CD4-positive, alpha-beta memory T cell (primary cell): ENCODE measurements around the gene PRR14L. TPM values are rescaled to one million over a fixed set of nuclear protein-coding genes. Genes with fewer than 3 reads are reported as not detected.
A peak's percentile ranks its signal among the peaks of the same experiment; 100 is the strongest.
"Not testable (repeated sequence)": the region's sequence is repeated elsewhere in the genome, so short reads cannot be mapped to it uniquely, and the experiment has no call there.

Experiments
- CTCF ChIA-PET: fragments of 350-600 bp; sonication (Branson Sonifier 250); formaldehyde crosslinking; loops from one replicate; lab custom pipeline; 2021; ENCODE audit warnings: inconsistent platforms; ENCODE audit not compliant: partially characterized antibody; lab: Charles Lee
- POLR2A ChIA-PET: fragments of 350-600 bp; sonication (Branson Sonifier 250); formaldehyde crosslinking; loops from one replicate; lab custom pipeline; 2021; ENCODE audit not compliant: partially characterized antibody; lab: Charles Lee
- DNase-seq, 5 donors: peaks; one replicate each; pipeline versions ENCODE4 v3.0.0 to v3.0.0-alpha.2; 2020 to 2022; ENCODE audit warnings: mixed read lengths in 1 of 5
- H3K27ac ChIP-seq: one replicate; pipeline ENCODE4 v1.7.0; 2013; ENCODE audit warnings: low read depth, low read length
- H3K27me3 ChIP-seq: 2 replicates; pipeline ENCODE4 v1.7.0; 2013; ENCODE audit warnings: mild to moderate bottlenecking, low read length, moderate library complexity; ENCODE audit not compliant: insufficient read depth
- H3K36me3 ChIP-seq: 2 replicates; pipeline ENCODE4 v1.7.0; 2013; ENCODE audit warnings: mild to moderate bottlenecking, low read length, moderate library complexity; ENCODE audit not compliant: insufficient read depth
- H3K4me1 ChIP-seq: 2 replicates; pipeline ENCODE4 v1.7.0; 2013; ENCODE audit warnings: mild to moderate bottlenecking, low read length, moderate library complexity; ENCODE audit not compliant: insufficient read depth
- H3K4me3 ChIP-seq, 2 donors: one replicate each; pipeline ENCODE4 v1.7.0; 2013; ENCODE audit warnings: low read length in 2 of 2, mild to moderate bottlenecking in 1 of 2
- H3K9me3 ChIP-seq, 2 donors: one replicate each; pipeline ENCODE4 v1.7.0; 2013; ENCODE audit warnings: low read length in 2 of 2, control low read depth in 1 of 2; ENCODE audit not compliant: control insufficient read depth in 1 of 2
- H3K27ac Mint-ChIP-seq, 7 donors: one replicate each; pipeline ENCODE4 v1.8.0; 2020 to 2021; ENCODE audit warnings: mixed read lengths in 7 of 7, mild to moderate bottlenecking in 6 of 7, inconsistent platforms in 3 of 7, moderate library complexity in 3 of 7
- H3K27me3 Mint-ChIP-seq, 2 donors: one replicate each; pipeline ENCODE4 v1.8.0; 2020 to 2021; ENCODE audit warnings: mixed read lengths in 2 of 2
- H3K36me3 Mint-ChIP-seq, 2 donors: one replicate each; pipeline ENCODE4 v1.8.0; 2020 to 2021; ENCODE audit warnings: mixed read lengths in 2 of 2, inconsistent platforms in 1 of 2, mild to moderate bottlenecking in 1 of 2
- H3K4me1 Mint-ChIP-seq, 4 donors: one replicate each; pipeline ENCODE4 v1.8.0; 2020 to 2021; ENCODE audit warnings: mixed read lengths in 4 of 4, mild to moderate bottlenecking in 1 of 4
- H3K4me3 Mint-ChIP-seq, 8 donors: one replicate each; pipeline ENCODE4 v1.8.0; 2020 to 2021; ENCODE audit warnings: mixed read lengths in 8 of 8, mild to moderate bottlenecking in 7 of 8, moderate library complexity in 6 of 8, inconsistent platforms in 3 of 8
- H3K9me3 Mint-ChIP-seq, 8 donors: one replicate each; pipeline ENCODE4 v1.8.0; 2020 to 2021; ENCODE audit warnings: mixed read lengths in 8 of 8, mild to moderate bottlenecking in 5 of 8, inconsistent platforms in 3 of 8, moderate library complexity in 1 of 8
- intact Hi-C: fragments of 100-400 bp; cut with micrococcal nuclease; formaldehyde crosslinking; loops from one replicate; pipeline ENCODE4 v1.15.1; 2023
- polyA plus RNA-seq, 2 donors: library from polyadenylated mRNA; unstranded; fragments of 300-500 nt; fragmentation: Illumina TruSeq; gene quantifications; one replicate each; pipeline ENCODE4 v1.2.3, GENCODE V29; 2021
- total RNA-seq, 2 experiments: library from RNA; stranded (reverse); gene quantifications; one replicate each; pipeline ENCODE4 v1.2.3, GENCODE V29; 2021

PRR14L gene
- total and polyA plus RNA-seq, 4 experiments from 2014 or later, result 13.4 to 72.6 (median 53.6) TPM

- DNase-seq, result no peak
- no peak overlapping the region for H3K4me3 ChIP-seq
- Mint-ChIP-seq H3K27me3 (no peaks in the 10 kb centered on the region), H3K9me3 (peaks cover 0 to 1% (median 0%) of the 10 kb centered on the region in 8 donors), H3K36me3 (peaks cover 32 to 53% of the 10 kb centered on the region in 2 donors), H3K4me1 (peaks cover 26 to 58% (median 42%) of the 10 kb centered on the region in 4 donors), H3K4me3 (no peak overlapping the region), H3K27ac (peak overlapping the region in 1 of 7 donors; percentile 37)
- no peaks in the 10 kb centered on the region for H3K36me3 ChIP-seq
- H3K4me1 ChIP-seq, result peaks cover 14% of the 10 kb centered on the region
- H3K27me3 ChIP-seq, result no peaks in the 10 kb centered on the region
- intact Hi-C loops, result no loop called here
- ChIA-PET CTCF (no interaction called here), POLR2A (no interaction called here)
- H3K9me3 ChIP-seq, result no peaks in the 10 kb centered on the region
- no peak overlapping the region for H3K27ac ChIP-seq
Measured at GRCh38 chr22:31742115-31742514, 7.8 kb downstream of the PRR14L start.

GRCh38 chr22:31740314-31740713 is 9.6 kb downstream of the PRR14L start:
- peak overlapping the region in 2 of 7 donors; percentile 17 to 37 for H3K27ac Mint-ChIP-seq
- H3K9me3 ChIP-seq, H3K4me3 ChIP-seq, H3K9me3 Mint-ChIP-seq, H3K27ac ChIP-seq, DNase-seq, intact Hi-C loops, H3K4me1 ChIP-seq, H3K27me3 ChIP-seq, H3K27me3 Mint-ChIP-seq, H3K4me3 Mint-ChIP-seq, H3K36me3 ChIP-seq, CTCF ChIA-PET, POLR2A ChIA-PET: not testable (repeated sequence)
- H3K36me3 Mint-ChIP-seq, result peaks cover 32 to 53% of the 10 kb centered on the region in 2 donors
- peaks cover 27 to 51% (median 40%) of the 10 kb centered on the region in 4 donors for H3K4me1 Mint-ChIP-seq

GRCh38 chr22:31739795-31740201 is 10.1 kb downstream of the PRR14L start:
- H3K4me1 ChIP-seq, result peaks cover 8% of the 10 kb centered on the region
- intact Hi-C loops, result no loop called here
- no peaks in the 10 kb centered on the region for H3K9me3 ChIP-seq
- Mint-ChIP-seq H3K4me1 (peaks cover 28 to 50% (median 39%) of the 10 kb centered on the region in 4 donors), H3K27ac (peak overlapping the region in 2 of 7 donors; percentile 57 to 62), H3K36me3 (peaks cover 32 to 55% of the 10 kb centered on the region in 2 donors), H3K27me3 (no peaks in the 10 kb centered on the region), H3K9me3 (peaks cover 0 to 1% (median 0%) of the 10 kb centered on the region in 8 donors), H3K4me3 (no peak overlapping the region)
- H3K27me3 ChIP-seq, result no peaks in the 10 kb centered on the region
- DNase-seq, result no peak
- POLR2A ChIA-PET, result no interaction called here
- CTCF ChIA-PET, result interaction anchor here (0.6 to 1.3 kb wide), 2 partner anchors 237 to 283 kb away, joined by 4 read pairs; no protein-coding TSS in a partner anchor
- H3K4me3 ChIP-seq, result no peak overlapping the region
- no peaks in the 10 kb centered on the region for H3K36me3 ChIP-seq
- no peak overlapping the region for H3K27ac ChIP-seq

GRCh38 chr22:31738566-31738965 is 11.4 kb downstream of the PRR14L start:
- ChIA-PET POLR2A (interaction anchor here (0.6 kb wide), 1 partner anchor 77 kb away, joined by 5 read pairs; the partner anchor contains the start of gene PISD), CTCF (interaction anchor here (0.9 to 1.3 kb wide), 2 partner anchors 72 to 238 kb away, joined by 4 read pairs; no protein-coding TSS in a partner anchor)
- no peak overlapping the region for H3K4me3 ChIP-seq
- H3K27ac Mint-ChIP-seq, result peak overlapping the region in 6 of 7 donors; percentile 48 to 89 (median 74)
- H3K4me3 Mint-ChIP-seq, result peak overlapping the region in 2 of 8 donors; percentile 46 to 51
- H3K27me3 ChIP-seq, result no peaks in the 10 kb centered on the region
- no peak overlapping the region for H3K27ac ChIP-seq
- DNase-seq, result no peak
- H3K9me3 Mint-ChIP-seq, result peaks cover 0 to 1% (median 0%) of the 10 kb centered on the region in 8 donors
- H3K4me1 Mint-ChIP-seq, result peaks cover 28 to 57% (median 39%) of the 10 kb centered on the region in 4 donors
- intact Hi-C loops, result no loop called here
- H3K9me3 ChIP-seq, result no peaks in the 10 kb centered on the region
- peaks cover 32 to 55% of the 10 kb centered on the region in 2 donors for H3K36me3 Mint-ChIP-seq
- H3K36me3 ChIP-seq, result no peaks in the 10 kb centered on the region
- H3K4me1 ChIP-seq, result peaks cover 8% of the 10 kb centered on the region
- H3K27me3 Mint-ChIP-seq, result no peaks in the 10 kb centered on the region

- Histone ChIP-seq H3K9me3 (no peaks in the 10 kb centered on the region), H3K4me1 (peaks cover 8% of the 10 kb centered on the region), H3K27me3 (no peaks in the 10 kb centered on the region), H3K36me3 (no peaks in the 10 kb centered on the region), H3K4me3 (no peak overlapping the region), H3K27ac (no peak overlapping the region)
- Mint-ChIP-seq H3K27me3 (no peaks in the 10 kb centered on the region), H3K36me3 (peaks cover 34 to 56% of the 10 kb centered on the region in 2 donors), H3K9me3 (peaks cover 0 to 1% (median 0%) of the 10 kb centered on the region in 8 donors), H3K4me3 (no peak overlapping the region), H3K4me1 (peaks cover 29 to 58% (median 39%) of the 10 kb centered on the region in 4 donors), H3K27ac (peak overlapping the region in 6 of 7 donors; percentile 1 to 89 (median 74))
- intact Hi-C loops, result no loop called here
- CTCF ChIA-PET, result interaction anchor here (0.9 kb wide), 1 partner anchor 71 kb away, joined by 4 read pairs; no protein-coding TSS in a partner anchor
- POLR2A ChIA-PET, result no interaction called here
- peak in 1 of 5 donors; percentile 12 for DNase-seq
Measured at GRCh38 chr22:31737932-31738331, 12.0 kb downstream of the PRR14L start.

GRCh38 chr22:31736458-31736857 is 13.5 kb downstream of the PRR14L start:
- no peak for DNase-seq
- H3K36me3 ChIP-seq, result no peaks in the 10 kb centered on the region
- H3K4me3 ChIP-seq, result no peak overlapping the region
- H3K4me1 Mint-ChIP-seq, result peaks cover 25 to 46% (median 34%) of the 10 kb centered on the region in 4 donors
- no peak overlapping the region for H3K27ac ChIP-seq
- ChIA-PET POLR2A (no interaction called here), CTCF (no interaction called here)
- H3K9me3 ChIP-seq, result no peaks in the 10 kb centered on the region
- H3K27me3 Mint-ChIP-seq, result no peaks in the 10 kb centered on the region
- intact Hi-C loops, result no loop called here
- H3K27ac Mint-ChIP-seq, result no peak overlapping the region
- no peak overlapping the region for H3K4me3 Mint-ChIP-seq
- no peaks in the 10 kb centered on the region for H3K27me3 ChIP-seq
- peaks cover 8% of the 10 kb centered on the region for H3K4me1 ChIP-seq
- H3K36me3 Mint-ChIP-seq, result peaks cover 26 to 47% of the 10 kb centered on the region in 2 donors
- peaks cover 0 to 1% (median 0%) of the 10 kb centered on the region in 8 donors for H3K9me3 Mint-ChIP-seq

- Mint-ChIP-seq H3K4me3 (no peak overlapping the region), H3K4me1 (peaks cover 22 to 36% (median 28%) of the 10 kb centered on the region in 4 donors), H3K27me3 (no peaks in the 10 kb centered on the region), H3K27ac (peak overlapping the region in 1 of 7 donors; percentile 42), H3K36me3 (peaks cover 19 to 35% of the 10 kb centered on the region in 2 donors), H3K9me3 (peaks cover 0 to 1% (median 0%) of the 10 kb centered on the region in 8 donors)
- no peak for DNase-seq
- ChIA-PET CTCF (interaction anchor here (0.8 kb wide), 1 partner anchor 17 kb away, joined by 3 read pairs; no protein-coding TSS in a partner anchor), POLR2A (no interaction called here)
- intact Hi-C loops, result no loop called here
- H3K27ac ChIP-seq, result no peak overlapping the region
- no peaks in the 10 kb centered on the region for H3K27me3 ChIP-seq
- no peak overlapping the region for H3K4me3 ChIP-seq
- H3K4me1 ChIP-seq, result peaks cover 8% of the 10 kb centered on the region
- H3K9me3 ChIP-seq, result no peaks in the 10 kb centered on the region
- no peaks in the 10 kb centered on the region for H3K36me3 ChIP-seq
Measured at GRCh38 chr22:31734512-31734911, 15.4 kb downstream of the PRR14L start.
